GM12878 (cell line): Measurements from ENCODE around the gene RABGEF1. TPM values are rescaled to one million over a fixed set of nuclear protein-coding genes. Genes with fewer than 3 reads are reported as not detected.

Source experiments
- ATAC-seq: fragments of 200-7000 bp; cut with Tn5 transposase; 3 replicates; pipeline ENCODE4 v1.9.1; 2020; ENCODE audit warnings: mild to moderate bottlenecking, moderate library complexity
- BruUV-seq: library from RNA; stranded (reverse); fragments of 400-500 nt; replicated peaks from 2 replicates; lab custom pipeline; 2021; lab: Mats Ljungman, UMichigan
- CTCF ChIA-PET: fragments of 300-600 bp; sonication (Branson Sonifier 250); formaldehyde crosslinking; extraction: SDS; loops from one replicate; lab custom pipeline; 2021; ENCODE audit warnings: inconsistent platforms; lab: Yijun Ruan, JAX
- POLR2A ChIA-PET: fragments of 350-600 bp; formaldehyde crosslinking; extraction: SDS; loops from one replicate; lab custom pipeline; 2021; ENCODE audit warnings: inconsistent platforms; lab: Charles Lee
- RAD21 ChIA-PET: fragments of 300-600 bp; sonication (Branson Sonifier 250); formaldehyde crosslinking; loops from one replicate; lab custom pipeline; 2023; ENCODE audit warnings: antibody characterized with exemption; ENCODE audit not compliant: unreplicated experiment; lab: Charles Lee
- SMC1A ChIA-PET: fragments of 300-600 bp; sonication (Branson Sonifier 250); formaldehyde crosslinking; loops from one replicate; lab custom pipeline; 2023; ENCODE audit not compliant: unreplicated experiment, uncharacterized antibody; lab: Charles Lee
- DNase-seq: peaks from one replicate; pipeline ENCODE4 v3.0.0-alpha.2; 2011; ENCODE audit warnings: low read depth, low spot score
- FAIRE-seq: peaks from 3 replicates; lab custom pipeline; 2011; peaks lifted over from hg19 to GRCh38; lab: Jason Lieb, UNC
- H2AFZ ChIP-seq: 2 replicates; pipeline ENCODE4 v1.6.0; 2011; ENCODE audit warnings: low read depth, low read length, control low read depth; ENCODE audit not compliant: control insufficient read depth
- H3K27ac ChIP-seq: 2 replicates; pipeline ENCODE4 v1.5.1; 2011; ENCODE audit warnings: control low read depth; ENCODE audit not compliant: control insufficient read depth, insufficient read depth
- H3K27me3 ChIP-seq, 2 experiments: replicated peaks in 1 of 2; 2 replicates each; pipeline versions ENCODE4 v1.6.0 to v1.6.1; 2011; ENCODE audit warnings: low read length in 1 of 2; ENCODE audit not compliant: control insufficient read depth in 2 of 2, insufficient read depth in 2 of 2
- H3K36me3 ChIP-seq, 2 experiments: 2 replicates each; pipeline ENCODE4 v1.5.1; 2011; ENCODE audit warnings: low read length in 1 of 2; ENCODE audit not compliant: control insufficient read depth in 2 of 2, insufficient read depth in 2 of 2
- H3K4me1 ChIP-seq: 2 replicates; pipeline ENCODE4 v1.6.1; 2011; ENCODE audit warnings: mild to moderate bottlenecking, low read length, moderate library complexity, mixed read lengths; ENCODE audit not compliant: control insufficient read depth, insufficient read depth
- H3K4me2 ChIP-seq: 2 replicates; pipeline ENCODE4 v1.6.0; 2011; ENCODE audit warnings: control low read depth; ENCODE audit not compliant: control insufficient read depth, insufficient read depth
- H3K4me3 ChIP-seq: fragments of 200-600 bp; sonication (generic); 2 replicates; pipeline ENCODE4 v1.5.1; 2016
- H3K79me2 ChIP-seq: 2 replicates; pipeline ENCODE4 v1.6.0; 2011; ENCODE audit warnings: low read length; ENCODE audit not compliant: control insufficient read depth, insufficient read depth
- H3K9ac ChIP-seq: 2 replicates; pipeline ENCODE4 v1.8.0; 2011; ENCODE audit warnings: low read length, control low read depth, mixed read lengths; ENCODE audit not compliant: control insufficient read depth, insufficient read depth
- H3K9me3 ChIP-seq: replicated peaks from 3 replicates; pipeline ENCODE4 v1.5.1; 2011; ENCODE audit warnings: mild to moderate bottlenecking, low read length; ENCODE audit not compliant: control insufficient read depth, insufficient read depth
- H4K20me1 ChIP-seq: 2 replicates; pipeline ENCODE4 v1.6.0; 2011; ENCODE audit not compliant: control insufficient read depth, insufficient read depth
- CTCF ChIP-seq, 3 experiments: IDR thresholded peaks in 2 of 3; conservative IDR thresholded peaks in 1 of 3; 2 replicates each; pipeline ENCODE4 v1.5.1; 2011; ENCODE audit warnings: low read depth in 3 of 3, low read length in 3 of 3, mild to moderate bottlenecking in 3 of 3, control low read depth in 2 of 3, moderate library complexity in 2 of 3, inconsistent platforms in 1 of 3, mixed read lengths in 1 of 3; ENCODE audit not compliant: control insufficient read depth in 2 of 3, insufficient read depth in 1 of 3; ENCODE audit errors: extremely low read depth in 1 of 3
- E2F4 ChIP-seq: IDR thresholded peaks from 2 replicates; pipeline ENCODE4 v1.6.1; 2012; ENCODE audit warnings: low read depth, low read length, improper control_type of control experiment
- GABPA ChIP-seq: IDR thresholded peaks from 2 replicates; pipeline ENCODE4 v1.6.1; 2014; ENCODE audit warnings: antibody characterized with exemption, low read depth, mild to moderate bottlenecking, inconsistent platforms
- HSF1 ChIP-seq: fragments of 150-350 bp; IDR thresholded peaks from 2 replicates; pipeline ENCODE4 v1.6.1; 2014; ENCODE audit warnings: mild to moderate bottlenecking, low read depth, low read length
- JUNB ChIP-seq: IDR thresholded peaks from 2 replicates; pipeline ENCODE4 v1.6.1; 2016; ENCODE audit warnings: antibody characterized with exemption, mild to moderate bottlenecking
- SKIL ChIP-seq: fragments of 450-650 bp; IDR thresholded peaks from 2 replicates; pipeline ENCODE4 v1.6.1; 2017; ENCODE audit warnings: mild to moderate bottlenecking, low read depth, inconsistent platforms; ENCODE audit not compliant: poor library complexity, severe bottlenecking
- SMARCA5 ChIP-seq: fragments of 450-650 bp; IDR thresholded peaks from 2 replicates; pipeline ENCODE4 v1.6.1; 2017; ENCODE audit warnings: mild to moderate bottlenecking
- SMC3 ChIP-seq: IDR thresholded peaks from 2 replicates; pipeline ENCODE4 v1.6.1; 2011; ENCODE audit warnings: low read length, improper control_type of control experiment, borderline replicate concordance
- SREBF1 ChIP-seq: IDR thresholded peaks from 2 replicates; pipeline ENCODE4 v1.6.1; 2012; ENCODE audit warnings: mild to moderate bottlenecking, low read length
- ZBED1 ChIP-seq: IDR thresholded peaks from 2 replicates; pipeline ENCODE4 v1.6.1; 2016; ENCODE audit warnings: borderline replicate concordance
- ZNF384 ChIP-seq: IDR thresholded peaks from 2 replicates; pipeline ENCODE4 v1.6.1; 2012; ENCODE audit warnings: low read depth, mild to moderate bottlenecking, low read length, improper control_type of control experiment, borderline replicate concordance
- WGBS: methylation state at CpG from one replicate; pipeline ENCODE4 v1.1.6; 2016; ENCODE audit warnings: low lambda C conversion rate; ENCODE audit not compliant: insufficient replicate concordance, insufficient coverage; ENCODE audit errors: missing lambda C conversion rate; 5-methylcytosine and 5-hydroxymethylcytosine counted together
- in situ Hi-C: fragments of 300-500 bp; cut with MboI; formaldehyde crosslinking; loops from 9 replicates; pipeline ENCODE4 v1.14.3; 2018; ENCODE audit warnings: mixed read lengths
- intact Hi-C: fragments of 100-400 bp; cut with micrococcal nuclease; formaldehyde crosslinking; loops from one replicate; pipeline ENCODE4 v1.14.2; 2022; ENCODE audit not compliant: unreplicated experiment
- polyA plus RNA-seq, 11 experiments: library from polyadenylated mRNA; depleted of rRNA in 4 of 11; unstranded in 6 of 11; stranded (reverse) in 5 of 11; fragments of >200 nt; fragmentation: Nextera tagmentation in 4 of 11; fragmentation: Illumina TruSeq in 1 of 11; extraction: Ambion mirVana in 4 of 11; extraction: Trizol in 1 of 11; gene quantifications; 1 replicate in 1 of 11; 2 replicates in 10 of 11; pipeline versions ENCODE4 v1.2.1 to v1.2.3, GENCODE V29; 2011 to 2016; ENCODE audit warnings: inconsistent platforms in 2 of 11, missing spikeins in 2 of 11, low read depth in 1 of 11
- total RNA-seq, 4 experiments: library from RNA; depleted of rRNA in 3 of 4; stranded (reverse); fragments of >200 nt in 3 of 4; fragmentation: Illumina TruSeq in 1 of 4; extraction: Trizol in 1 of 4; gene quantifications; 2 replicates each; pipeline versions ENCODE4 v1.2.1 to v1.2.3, GENCODE V29; 2013 to 2021
- TF ChIP-seq, protein P1 (sequence below): fragments of 450-650 bp; formaldehyde crosslinking; IDR thresholded peaks from 2 replicates; pipeline ENCODE4 v1.4.0; 2020; ENCODE audit warnings: mild to moderate bottlenecking, moderate library complexity
- TF ChIP-seq, protein P2 (sequence below): fragments of 450-650 bp; IDR thresholded peaks from 2 replicates; pipeline ENCODE4 v1.6.1; 2016; ENCODE audit warnings: mild to moderate bottlenecking

Gene RABGEF1
- total and polyA plus RNA-seq, 10 of the 15 experiments (the other 5 are each of a cell fraction or from before 2014, with no cell fraction given): 10.2 to 36.4 (median 26.1) TPM

DNA sequence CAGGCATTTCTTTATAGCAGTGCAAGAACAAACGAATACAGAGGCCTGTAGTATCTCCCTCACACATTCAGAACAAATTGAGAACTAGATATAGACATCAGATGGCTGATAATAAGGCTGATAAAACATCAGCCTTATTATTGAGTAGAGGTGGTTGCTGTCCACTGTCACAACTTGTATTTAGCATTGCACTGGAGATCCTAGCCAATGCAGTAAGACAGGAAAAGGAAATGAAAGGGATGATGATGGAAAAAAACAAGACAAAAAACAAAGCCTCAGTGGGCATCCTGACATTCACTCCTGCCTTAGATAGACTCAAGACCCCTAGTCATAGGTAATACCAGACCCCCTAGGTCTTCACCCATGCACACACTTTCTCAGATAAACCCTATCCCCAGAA lies 4.7 kb upstream of the RABGEF1 start:
- no peaks in the 10 kb centered on the region for H3K27me3 ChIP-seq
- WGBS: 100% methylated on average over 1 of the region's 1 CpG
- no peak overlapping the region for H3K9ac ChIP-seq
- H3K4me3 ChIP-seq: no peak overlapping the region
- FAIRE-seq (no peak), DNase-seq (no peak), ATAC-seq (no peak)
- peaks cover 28% of the 10 kb centered on the region for H3K4me1 ChIP-seq
- SMC1A ChIA-PET: interaction anchor here (1.5 kb wide), 1 partner anchor 34 kb away, joined by 4 read pairs; no protein-coding TSS in a partner anchor
- H3K27ac ChIP-seq: no peak overlapping the region
- H4K20me1 ChIP-seq: no peaks in the 10 kb centered on the region
- H3K36me3 ChIP-seq: no peaks in the 10 kb centered on the region
- POLR2A ChIA-PET: no interaction called here
- intact Hi-C loops (no loop called here), in situ Hi-C loops (no loop called here)
- RAD21 ChIA-PET: no interaction called here
- CTCF ChIA-PET: no interaction called here
- no peak overlapping the region for H2AFZ ChIP-seq
- BruUV-seq: no TSS peak
- H3K79me2 ChIP-seq: peaks cover 17% of the 10 kb centered on the region
- peaks cover 4% of the 10 kb centered on the region; the same call in 2 of the 3 replicates for H3K9me3 ChIP-seq
- H3K4me2 ChIP-seq: no peak overlapping the region
- TF ChIP-seq ZBED1 (no peak), JUNB (no peak), CTCF (IDR thresholded peaks at IDR 0.05 in 2 of 3, conservative IDR thresholded peaks at IDR 0.05 in 1 of 3; ENCODE audit: control insufficient read depth in 2 of 3, extremely low read depth in 1 of 3, insufficient read depth in 1 of 3, low read depth in 3 of 3, low read length in 3 of 3) (no peak), GABPA (no peak), SMC3 (no peak), SMARCA5 (no peak), ZNF384 (no peak), E2F4 (no peak), SREBF1 (no peak), SKIL (no peak), HSF1 (no peak)
- TF ChIP-seq, protein P1, sequence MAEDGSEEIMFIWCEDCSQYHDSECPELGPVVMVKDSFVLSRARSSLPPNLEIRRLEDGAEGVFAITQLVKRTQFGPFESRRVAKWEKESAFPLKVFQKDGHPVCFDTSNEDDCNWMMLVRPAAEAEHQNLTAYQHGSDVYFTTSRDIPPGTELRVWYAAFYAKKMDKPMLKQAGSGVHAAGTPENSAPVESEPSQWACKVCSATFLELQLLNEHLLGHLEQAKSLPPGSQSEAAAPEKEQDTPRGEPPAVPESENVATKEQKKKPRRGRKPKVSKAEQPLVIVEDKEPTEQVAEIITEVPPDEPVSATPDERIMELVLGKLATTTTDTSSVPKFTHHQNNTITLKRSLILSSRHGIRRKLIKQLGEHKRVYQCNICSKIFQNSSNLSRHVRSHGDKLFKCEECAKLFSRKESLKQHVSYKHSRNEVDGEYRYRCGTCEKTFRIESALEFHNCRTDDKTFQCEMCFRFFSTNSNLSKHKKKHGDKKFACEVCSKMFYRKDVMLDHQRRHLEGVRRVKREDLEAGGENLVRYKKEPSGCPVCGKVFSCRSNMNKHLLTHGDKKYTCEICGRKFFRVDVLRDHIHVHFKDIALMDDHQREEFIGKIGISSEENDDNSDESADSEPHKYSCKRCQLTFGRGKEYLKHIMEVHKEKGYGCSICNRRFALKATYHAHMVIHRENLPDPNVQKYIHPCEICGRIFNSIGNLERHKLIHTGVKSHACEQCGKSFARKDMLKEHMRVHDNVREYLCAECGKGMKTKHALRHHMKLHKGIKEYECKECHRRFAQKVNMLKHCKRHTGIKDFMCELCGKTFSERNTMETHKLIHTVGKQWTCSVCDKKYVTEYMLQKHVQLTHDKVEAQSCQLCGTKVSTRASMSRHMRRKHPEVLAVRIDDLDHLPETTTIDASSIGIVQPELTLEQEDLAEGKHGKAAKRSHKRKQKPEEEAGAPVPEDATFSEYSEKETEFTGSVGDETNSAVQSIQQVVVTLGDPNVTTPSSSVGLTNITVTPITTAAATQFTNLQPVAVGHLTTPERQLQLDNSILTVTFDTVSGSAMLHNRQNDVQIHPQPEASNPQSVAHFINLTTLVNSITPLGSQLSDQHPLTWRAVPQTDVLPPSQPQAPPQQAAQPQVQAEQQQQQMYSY (CRISPR knock-in tag): no peak
- TF ChIP-seq, protein P2, sequence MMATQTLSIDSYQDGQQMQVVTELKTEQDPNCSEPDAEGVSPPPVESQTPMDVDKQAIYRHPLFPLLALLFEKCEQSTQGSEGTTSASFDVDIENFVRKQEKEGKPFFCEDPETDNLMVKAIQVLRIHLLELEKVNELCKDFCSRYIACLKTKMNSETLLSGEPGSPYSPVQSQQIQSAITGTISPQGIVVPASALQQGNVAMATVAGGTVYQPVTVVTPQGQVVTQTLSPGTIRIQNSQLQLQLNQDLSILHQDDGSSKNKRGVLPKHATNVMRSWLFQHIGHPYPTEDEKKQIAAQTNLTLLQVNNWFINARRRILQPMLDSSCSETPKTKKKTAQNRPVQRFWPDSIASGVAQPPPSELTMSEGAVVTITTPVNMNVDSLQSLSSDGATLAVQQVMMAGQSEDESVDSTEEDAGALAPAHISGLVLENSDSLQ: no peak
